HEK293 (cell line): ENCODE data around the gene DSCAML1.

ENCODE experiments used
- CTCF ChIP-seq: fragments of 450-650 bp; formaldehyde crosslinking; IDR thresholded peaks from 2 replicates; pipeline ENCODE4 v1.5.1; 2016; ENCODE audit warnings: missing biosample characterization, missing genetic modification characterization
- PBX3 ChIP-seq: sonication (generic); formaldehyde crosslinking; IDR thresholded peaks from 2 replicates; pipeline ENCODE4 v1.8.1; 2022; ENCODE audit warnings: mild to moderate bottlenecking, moderate library complexity, missing genetic modification reagents
- REPIN1 ChIP-seq: fragments of 450-650 bp; formaldehyde crosslinking; IDR thresholded peaks from 2 replicates; pipeline ENCODE4 v1.5.1; 2017; ENCODE audit warnings: missing biosample characterization, missing genetic modification characterization, low read depth
- SCRT1 ChIP-seq: fragments of 450-650 bp; formaldehyde crosslinking; IDR thresholded peaks from 2 replicates; pipeline ENCODE4 v1.5.1; 2016; ENCODE audit warnings: missing biosample characterization, missing genetic modification characterization, borderline replicate concordance
- TCF7L2 ChIP-seq: IDR thresholded peaks from 2 replicates; pipeline ENCODE4 v1.6.1; 2011; ENCODE audit warnings: low read depth, mild to moderate bottlenecking, inconsistent platforms, low read length, moderate library complexity, borderline replicate concordance
- ZBTB49 ChIP-seq: fragments of 450-650 bp; formaldehyde crosslinking; IDR thresholded peaks from 2 replicates; pipeline ENCODE4 v1.5.1; 2016; ENCODE audit warnings: missing biosample characterization, missing genetic modification characterization, low read depth
- ZNF174 ChIP-seq: fragments of 450-650 bp; formaldehyde crosslinking; IDR thresholded peaks from 2 replicates; pipeline ENCODE4 v1.5.0; 2017; ENCODE audit warnings: missing biosample characterization, mild to moderate bottlenecking, missing genetic modification characterization
- ZNF274 ChIP-seq, 2 experiments: fragments of 200-500 bp in 1 of 2; fragments of 450-650 bp in 1 of 2; sonication (Bioruptor generic) in 1 of 2; formaldehyde crosslinking in 1 of 2; IDR thresholded peaks; 2 replicates each; pipeline versions ENCODE4 v1.5.1 to v1.6.1; 2014 to 2016; ENCODE audit warnings: borderline replicate concordance in 1 of 2, inconsistent platforms in 1 of 2, low read length in 1 of 2, missing biosample characterization in 1 of 2, missing genetic modification characterization in 1 of 2
- ZNF423 ChIP-seq: fragments of 450-650 bp; formaldehyde crosslinking; IDR thresholded peaks from 2 replicates; pipeline ENCODE4 v1.5.1; 2016; ENCODE audit warnings: missing biosample characterization, missing genetic modification characterization
- ZNF571 ChIP-seq: fragments of 450-650 bp; formaldehyde crosslinking; IDR thresholded peaks from 2 replicates; pipeline ENCODE4 v1.5.0; 2017; ENCODE audit warnings: missing biosample characterization, missing genetic modification characterization

- TF ChIP-seq ZNF423 (no peak), CTCF (no peak), REPIN1 (tag by site-specific recombination) (no peak), ZBTB49 (no peak), SCRT1 (tag by site-specific recombination) (no peak), ZNF174 (tag by site-specific recombination) (no peak), TCF7L2 (no peak), ZNF571 (tag by site-specific recombination) (no peak), ZNF274 (IDR thresholded peaks at IDR 0.05; ENCODE audit: low read length) (no peak), ZNF274 (tag by site-specific recombination; IDR thresholded peaks at IDR 0.05; ENCODE audit: borderline replicate concordance) (no peak), PBX3 (CRISPR knock-in tag) (no peak)
Measured at GRCh38 chr11:117442049-117442868, 354.8 kb downstream of the DSCAML1 start.
